GM12892 (cell line): ENCODE data around the gene RPS6KA2.

Source experiments
- POLR2A ChIP-seq: IDR thresholded peaks from 2 replicates; pipeline ENCODE4 v1.6.1; 2011; ENCODE audit warnings: low read depth, low read length, control low read depth
- POLR2AphosphoS5 ChIP-seq: IDR thresholded peaks from 2 replicates; pipeline ENCODE4 v1.6.1; 2011; ENCODE audit warnings: low read depth, low read length, control low read depth
- TAF1 ChIP-seq: IDR thresholded peaks from 2 replicates; pipeline ENCODE4 v1.6.1; 2011; ENCODE audit warnings: low read depth, mild to moderate bottlenecking, control low read depth, low read length, borderline replicate concordance

DNA sequence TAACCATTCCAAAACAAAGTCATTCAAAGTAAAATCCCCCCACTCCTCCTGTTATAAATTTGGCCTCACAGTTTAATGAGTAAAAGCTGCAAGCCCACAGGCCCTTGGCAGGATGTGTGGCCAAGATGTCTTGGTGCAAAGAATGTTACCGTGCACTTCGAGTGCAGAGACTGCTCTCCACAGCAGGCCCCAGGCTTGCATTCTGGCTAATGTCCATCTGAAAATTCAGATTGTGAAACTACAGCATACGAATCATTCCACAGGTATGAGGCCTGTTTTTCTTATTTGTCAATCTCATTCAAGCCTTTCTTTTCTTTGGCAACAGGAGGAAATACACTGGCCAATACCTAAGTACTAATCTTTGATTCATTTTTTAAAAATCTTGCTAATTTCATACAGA lies 7.1 kb downstream of the RPS6KA2 start:
- no peak for TF ChIP-seq POLR2AphosphoS5
- TF ChIP-seq POLR2A: no peak
- TF ChIP-seq TAF1: no peak
